ENCODE results near the gene CTU2. TPM values are rescaled to one million over a fixed set of nuclear protein-coding genes. Genes with fewer than 3 reads are reported as not detected.

Gene CTU2
- polyA plus RNA-seq, 1 of the 3 experiments (the other 2 are of a cell fraction) = 16.2 TPM

- Histone ChIP-seq H3K27ac (ENCODE audit: low read depth in 2 of 2, low read length in 1 of 2) (no peak overlapping the region), H3K9me3 (no peaks in the 10 kb centered on the region), H3K4me2 (no peak overlapping the region), H3K9me2 (no peaks in the 10 kb centered on the region), H3K36me3 (replicated peaks in 1 of 2; ENCODE audit: control insufficient read depth in 1 of 2, insufficient read depth in 2 of 2, low read length in 1 of 2) (peaks cover 5 to 65% of the 10 kb centered on the region in 2 experiments), H3F3A (replicated peaks; ENCODE audit: insufficient read depth) (no peaks in the 10 kb centered on the region), H3K4me3 (ENCODE audit: low read depth in 2 of 2, low read length in 1 of 2) (no peak overlapping the region), H3K4me1 (ENCODE audit: control insufficient read depth in 1 of 2, insufficient read depth in 2 of 2, low read depth in 1 of 2, low read length in 1 of 2) (peaks cover 0 to 34% of the 10 kb centered on the region in 2 experiments; a peak in 1 of 4 replicates), H3K79me2 (ENCODE audit: insufficient read depth) (no peaks in the 10 kb centered on the region), H3K27me3 (ENCODE audit: insufficient read depth) (no peaks in the 10 kb centered on the region), H2AFZ (ENCODE audit: low read depth) (no peak overlapping the region), H4K20me1 (ENCODE audit: insufficient read depth) (no peaks in the 10 kb centered on the region), H3K9ac (no peak overlapping the region)
- WGBS (ENCODE audit: low lambda C conversion rate) = 94% methylated on average over 15 of the region's 17 CpGs
- ChIA-PET CTCF (interaction anchor here (1.1 to 5.0 kb wide), 3 partner anchors 12 to 39 kb away, joined by 3 to 28 read pairs (median 3); no protein-coding TSS in a partner anchor), POLR2A (no interaction called here)
- no peak for DNase-seq
- TF ChIP-seq RAD21 (IDR thresholded peaks at IDR 0.05; ENCODE audit: low read length) = no peak
- TF ChIP-seq USF2 (IDR thresholded peaks at IDR 0.05; ENCODE audit: borderline replicate concordance, low read depth, low read length) = no peak
- TF ChIP-seq JUND (IDR thresholded peaks at IDR 0.05) = no peak
- TF ChIP-seq TAF1 (IDR thresholded peaks at IDR 0.05; ENCODE audit: borderline replicate concordance, low read depth, low read length) = no peak
- no peak for TF ChIP-seq IRF3 (IDR thresholded peaks at IDR 0.05; ENCODE audit: low read depth, low read length)
- TF ChIP-seq GABPA (IDR thresholded peaks at IDR 0.05; ENCODE audit: low read depth) = no peak
- no peak for TF ChIP-seq SMC3 (IDR thresholded peaks at IDR 0.05; ENCODE audit: low read depth, low read length)
Measured at GRCh38 chr16:88723911-88724310, 17.6 kb downstream of the CTU2 start.

- CTCF ChIA-PET = interaction anchor here (0.8 to 5.0 kb wide), 2 partner anchors 11 to 13 kb away, joined by 3 to 28 read pairs; no protein-coding TSS in a partner anchor
- Histone ChIP-seq H3K4me1 (ENCODE audit: control insufficient read depth in 1 of 2, insufficient read depth in 2 of 2, low read depth in 1 of 2, low read length in 1 of 2) (peaks cover 0 to 37% of the 10 kb centered on the region in 2 experiments; a peak in 1 of 4 replicates), H3K9ac (no peak overlapping the region), H3K27ac (ENCODE audit: low read depth in 2 of 2, low read length in 1 of 2) (no peak overlapping the region), H3K79me2 (ENCODE audit: insufficient read depth) (peaks cover 3% of the 10 kb centered on the region; the same call in 1 of the 2 replicates), H3F3A (replicated peaks; ENCODE audit: insufficient read depth) (no peaks in the 10 kb centered on the region), H3K4me3 (ENCODE audit: low read depth in 2 of 2, low read length in 1 of 2) (no peak overlapping the region), H3K4me2 (no peak overlapping the region), H2AFZ (ENCODE audit: low read depth) (no peak overlapping the region), H3K9me3 (no peaks in the 10 kb centered on the region), H3K27me3 (ENCODE audit: insufficient read depth) (no peaks in the 10 kb centered on the region), H3K36me3 (replicated peaks in 1 of 2; ENCODE audit: control insufficient read depth in 1 of 2, insufficient read depth in 2 of 2, low read length in 1 of 2) (peaks cover 5 to 60% of the 10 kb centered on the region in 2 experiments), H4K20me1 (ENCODE audit: insufficient read depth) (0 out of 2 replicates have a peak, but pooled peaks cover 2% of the 10 kb centered on the region), H3K9me2 (no peaks in the 10 kb centered on the region)
- POLR2A ChIA-PET = no interaction called here
- peak; percentile 62 for DNase-seq
- WGBS (ENCODE audit: low lambda C conversion rate) = 96% methylated on average over 5 of the region's 31 CpGs
- no peak for TF ChIP-seq MAX (IDR thresholded peaks at IDR 0.05; ENCODE audit: low read depth)
- no peak for TF ChIP-seq USF1 (IDR thresholded peaks at IDR 0.05; ENCODE audit: borderline replicate concordance, low read depth)
- TF ChIP-seq JUND (IDR thresholded peaks at IDR 0.05) = no peak
- no peak for TF ChIP-seq FOXM1 (IDR thresholded peaks at IDR 0.05; ENCODE audit: low read depth)
- no peak for TF ChIP-seq MEF2A (IDR thresholded peaks at IDR 0.05; ENCODE audit: borderline replicate concordance, low read depth)
- no peak for TF ChIP-seq FOSL2 (IDR thresholded peaks at IDR 0.05; ENCODE audit: borderline replicate concordance, low read depth)
- no peak for TF ChIP-seq GABPA (IDR thresholded peaks at IDR 0.05; ENCODE audit: low read depth)
- TF ChIP-seq NRF1 (IDR thresholded peaks at IDR 0.05; ENCODE audit: low read depth, low read length) = no peak
- TF ChIP-seq IRF3 (IDR thresholded peaks at IDR 0.05; ENCODE audit: low read depth, low read length) = no peak
- TF ChIP-seq EP300 (IDR thresholded peaks at IDR 0.05; ENCODE audit: borderline replicate concordance in 1 of 2, low read depth in 1 of 2, low read length in 1 of 2) = no peak
- no peak for TF ChIP-seq PBX3 (IDR thresholded peaks at IDR 0.05)
- TF ChIP-seq FOXJ3 (CRISPR knock-in tag; IDR thresholded peaks at IDR 0.05) = no peak
- no peak for TF ChIP-seq ELF1 (IDR thresholded peaks at IDR 0.05)
- TF ChIP-seq TCF12 (IDR thresholded peaks at IDR 0.05) = no peak
Measured at GRCh38 chr16:88724855-88725555, 18.7 kb downstream of the CTU2 start.
